K562 (cell line): ENCODE measurements around the gene CENPC. TPM values are rescaled to one million over a fixed set of nuclear protein-coding genes. Genes with fewer than 3 reads are reported as not detected.

Experiments
- ATAC-seq: fragments of 200-7000 bp; cut with Tn5 transposase; 3 replicates; pipeline ENCODE4 v1.9.1; 2020; ENCODE audit warnings: moderate library complexity
- BruUV-seq: library from RNA; stranded (reverse); fragments of 400-500 nt; replicated peaks from 2 replicates; lab custom pipeline; 2021; lab: Mats Ljungman, UMichigan
- CTCF ChIA-PET: fragments of 300-600 bp; formaldehyde crosslinking; extraction: SDS; loops from one replicate; lab custom pipeline; 2021; ENCODE audit warnings: low intra/inter-chr PET ratio; lab: Yijun Ruan, JAX
- POLR2A ChIA-PET: fragments of 300-600, 350-650 bp; sonication (Branson Sonifier 250); formaldehyde crosslinking; extraction: SDS; loops from one replicate; lab custom pipeline; 2021; ENCODE audit warnings: antibody characterized with exemption, inconsistent platforms; lab: Yijun Ruan, JAX
- DNase-seq, 4 experiments: peaks; one replicate each; pipeline versions ENCODE4 v3.0.0 to v3.0.0-alpha.2; 2011 to 2018; ENCODE audit warnings: low spot score in 3 of 4, mixed read lengths in 3 of 4; ENCODE audit errors: extremely low read depth in 1 of 4
- FAIRE-seq: peaks from 2 replicates; lab custom pipeline; 2011; peaks lifted over from hg19 to GRCh38; lab: Jason Lieb, UNC
- H2AFZ ChIP-seq: 2 replicates; pipeline ENCODE4 v1.6.0; 2011; ENCODE audit warnings: low read depth, low read length, control low read depth, inconsistent platforms
- H3K27ac ChIP-seq: fragments of 200-600 bp; 3 replicates; pipeline ENCODE4 v1.8.0; 2011; ENCODE audit warnings: low read depth, mild to moderate bottlenecking, control low read depth, inconsistent platforms, low read length, moderate library complexity, mixed read lengths; ENCODE audit errors: extremely low read depth
- H3K27me3 ChIP-seq, 2 experiments: fragments of 300-600 bp in 1 of 2; 2 replicates in 1 of 2; 3 replicates in 1 of 2; pipeline versions ENCODE4 v1.6.0 to v1.8.0; 2011; ENCODE audit warnings: inconsistent platforms in 2 of 2, low read length in 2 of 2, mild to moderate bottlenecking in 1 of 2, mixed read lengths in 1 of 2, moderate library complexity in 1 of 2; ENCODE audit not compliant: control insufficient read depth in 2 of 2, insufficient read depth in 2 of 2
- H3K36me3 ChIP-seq: fragments of 300-600 bp; 3 replicates; pipeline ENCODE4 v1.8.0; 2011; ENCODE audit warnings: mild to moderate bottlenecking, low read length, inconsistent platforms; ENCODE audit not compliant: control insufficient read depth, insufficient read depth
- H3K4me1 ChIP-seq, 2 experiments: fragments of 200-600 bp in 1 of 2; replicated peaks in 1 of 2; 2 replicates in 1 of 2; 3 replicates in 1 of 2; pipeline versions ENCODE4 v1.5.1 to v1.8.0; 2011; ENCODE audit warnings: inconsistent platforms in 2 of 2, low read length in 2 of 2, mild to moderate bottlenecking in 1 of 2, mixed read lengths in 1 of 2, moderate library complexity in 1 of 2; ENCODE audit not compliant: control insufficient read depth in 2 of 2, insufficient read depth in 2 of 2
- H3K4me2 ChIP-seq: 2 replicates; pipeline ENCODE4 v1.6.1; 2011; ENCODE audit warnings: low read length, control low read depth, inconsistent platforms, mixed read lengths; ENCODE audit not compliant: insufficient read depth
- H3K4me3 ChIP-seq: fragments of 200-600 bp; sonication (generic), shearing (Covaris generic); 2 replicates; pipeline ENCODE4 v1.5.1; 2016; ENCODE audit warnings: control low read depth, inconsistent platforms
- H3K79me2 ChIP-seq: fragments of 200-600 bp; 3 replicates; pipeline ENCODE4 v1.8.0; 2011; ENCODE audit warnings: low read length, inconsistent platforms; ENCODE audit not compliant: control insufficient read depth, insufficient read depth
- H3K9ac ChIP-seq, 2 experiments: 2 replicates each; pipeline versions ENCODE4 v1.6.0 to v1.6.1; 2011; ENCODE audit warnings: low read depth in 2 of 2, low read length in 2 of 2, control low read depth in 1 of 2, inconsistent platforms in 1 of 2, mild to moderate bottlenecking in 1 of 2, mixed read lengths in 1 of 2; ENCODE audit not compliant: insufficient read depth in 1 of 2
- H3K9me1 ChIP-seq: one replicate; pipeline ENCODE4 v1.6.0; 2011; ENCODE audit warnings: inconsistent platforms, mild to moderate bottlenecking, low read length, moderate library complexity; ENCODE audit not compliant: control insufficient read depth, insufficient read depth
- H3K9me3 ChIP-seq: replicated peaks from 2 replicates; pipeline ENCODE4 v1.5.1; 2011; ENCODE audit warnings: low read depth, low read length, inconsistent platforms; ENCODE audit not compliant: control insufficient read depth, insufficient read depth
- H4K20me1 ChIP-seq: replicated peaks from 2 replicates; pipeline ENCODE4 v1.6.1; 2011; ENCODE audit warnings: low read length, inconsistent platforms, mixed read lengths; ENCODE audit not compliant: control insufficient read depth, insufficient read depth
- CBX8 ChIP-seq: fragments of 200-600 bp; sonication (generic); IDR thresholded peaks from 2 replicates; pipeline ENCODE4 v1.6.1; 2012; ENCODE audit warnings: borderline replicate concordance, mixed run types, low read depth, mild to moderate bottlenecking, moderate library complexity, mixed read lengths, low read length, control low read depth, inconsistent platforms; ENCODE audit not compliant: poor library complexity, severe bottlenecking; ENCODE audit errors: extremely low read depth
- RBM22 ChIP-seq: fragments of 200-400 bp; formaldehyde crosslinking; IDR thresholded peaks from 2 replicates; pipeline ENCODE4 v1.6.1; 2018; ENCODE audit warnings: low read length, low read depth; ENCODE audit not compliant: poor library complexity, severe bottlenecking
- U2AF1 ChIP-seq: fragments of 200-400 bp; formaldehyde crosslinking; optimal IDR thresholded peaks from 2 replicates; pipeline ENCODE3; 2017; ENCODE audit warnings: mild to moderate bottlenecking, low read depth, low read length, moderate library complexity
- WGBS: fragments of 100-300 bp; shearing (Covaris generic); methylation state at CpG from one replicate; pipeline ENCODE4 v1.1.6; 2016; ENCODE audit warnings: low coverage, mixed read lengths; ENCODE audit not compliant: insufficient coverage; ENCODE audit errors: missing lambda C conversion rate; 5-methylcytosine and 5-hydroxymethylcytosine counted together
- in situ Hi-C: fragments of 300-500 bp; cut with MboI; formaldehyde crosslinking; loops from 4 replicates; pipeline ENCODE4 v1.15.0; 2018; ENCODE audit warnings: inconsistent platforms, mixed read lengths
- intact Hi-C: fragments of 100-400 bp; cut with micrococcal nuclease; formaldehyde crosslinking; loops from 2 replicates; pipeline ENCODE4 v1.14.2; 2022
- polyA plus RNA-seq, 8 experiments: library from polyadenylated mRNA; depleted of rRNA in 4 of 8; stranded (reverse) in 5 of 8; unstranded in 3 of 8; fragments of >200 nt; fragmentation: Nextera tagmentation in 2 of 8; fragmentation: Illumina TruSeq in 1 of 8; extraction: Ambion mirVana in 2 of 8; extraction: Trizol in 1 of 8; gene quantifications; 2 replicates each; pipeline versions ENCODE4 v1.2.1 to v1.2.3, GENCODE V29; 2011 to 2014; ENCODE audit warnings: inconsistent platforms in 1 of 8, missing spikeins in 1 of 8
- total RNA-seq, 7 experiments: library from RNA; depleted of rRNA in 6 of 7; stranded (reverse); fragments of >200 nt in 6 of 7; fragmentation: Illumina TruSeq in 2 of 7; extraction: Trizol in 2 of 7; gene quantifications; 2 replicates each; pipeline versions ENCODE4 v1.2.1 to v1.2.3, GENCODE V29; 2011 to 2021; ENCODE audit warnings: low replicate concordance in 1 of 7
- TF ChIP-seq, protein P1 (sequence below): conservative IDR thresholded peaks from 2 replicates; pipeline ENCODE4 v1.6.1; 2011; ENCODE audit warnings: low read depth, mild to moderate bottlenecking, low read length; ENCODE audit not compliant: control insufficient read depth
- TF ChIP-seq, protein P2 (sequence below): fragments of 250-450 bp; sonication (Bioruptor Pico); IDR thresholded peaks from 2 replicates; pipeline ENCODE4 v1.8.0; 2021; ENCODE audit warnings: moderate library complexity, mild to moderate bottlenecking, inconsistent platforms
- TF ChIP-seq, protein P3 (sequence below): fragments of 150-350 bp; conservative IDR thresholded peaks from 2 replicates; pipeline ENCODE4 v1.6.1; 2014; ENCODE audit warnings: low read length
- TF ChIP-seq, protein P4 (sequence below): fragments of 250-450 bp; sonication (Bioruptor Pico); IDR thresholded peaks from 2 replicates; pipeline ENCODE4 v1.6.1; 2021; ENCODE audit warnings: mild to moderate bottlenecking
- TF ChIP-seq, protein P5 (sequence below): fragments of 250-450 bp; sonication (Bioruptor Pico); IDR thresholded peaks from 2 replicates; pipeline ENCODE4 v1.4.0; 2020; ENCODE audit warnings: borderline replicate concordance

Gene CENPC
- total and polyA plus RNA-seq, 9 of the 15 experiments (the other 6 are each of a cell fraction or from before 2014, with no cell fraction given) = 18.1 to 48.5 (median 30.8) TPM

DNA sequence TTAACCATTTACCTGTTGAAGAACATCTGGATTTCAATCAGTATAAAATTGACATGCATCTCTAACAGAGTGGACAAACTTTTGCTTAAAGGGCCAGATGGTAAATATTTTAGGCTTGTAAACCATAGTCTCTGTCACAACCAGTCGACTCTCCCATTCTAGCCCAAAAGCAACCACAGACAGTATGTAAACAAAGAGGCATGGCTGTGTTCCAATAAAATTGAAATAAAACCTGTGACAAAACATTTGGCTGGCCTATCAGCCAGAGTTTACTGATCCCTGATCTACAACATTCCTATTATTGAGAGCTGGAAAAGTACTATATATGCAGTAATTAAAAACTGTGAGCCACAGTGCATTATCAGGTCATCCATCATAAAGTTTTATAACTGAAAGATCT lies 3.2 kb downstream of the CENPC start:
- Histone ChIP-seq H3K9ac (no peak overlapping the region), H3K4me2 (no peak overlapping the region; the same call in 1 of the 2 replicates), H3K9me3 (no peaks in the 10 kb centered on the region), H4K20me1 (no peaks in the 10 kb centered on the region)
- 47% methylated on average over 1 of the region's 1 CpG for WGBS
- POLR2A ChIA-PET = interaction anchor here (1.2 to 2.6 kb wide), 4 partner anchors 11 to 242 kb away, joined by 3 to 9 read pairs (median 4); no protein-coding TSS in a partner anchor
- intact Hi-C loops = loop anchor here (10.0 kb wide), 1 partner anchor 813 kb away; the partner anchor contains the start of gene YTHDC1
- ATAC-seq = no peak
- TF ChIP-seq, protein P1, sequence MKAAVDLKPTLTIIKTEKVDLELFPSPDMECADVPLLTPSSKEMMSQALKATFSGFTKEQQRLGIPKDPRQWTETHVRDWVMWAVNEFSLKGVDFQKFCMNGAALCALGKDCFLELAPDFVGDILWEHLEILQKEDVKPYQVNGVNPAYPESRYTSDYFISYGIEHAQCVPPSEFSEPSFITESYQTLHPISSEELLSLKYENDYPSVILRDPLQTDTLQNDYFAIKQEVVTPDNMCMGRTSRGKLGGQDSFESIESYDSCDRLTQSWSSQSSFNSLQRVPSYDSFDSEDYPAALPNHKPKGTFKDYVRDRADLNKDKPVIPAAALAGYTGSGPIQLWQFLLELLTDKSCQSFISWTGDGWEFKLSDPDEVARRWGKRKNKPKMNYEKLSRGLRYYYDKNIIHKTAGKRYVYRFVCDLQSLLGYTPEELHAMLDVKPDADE = no peak
- TF ChIP-seq, protein P2, sequence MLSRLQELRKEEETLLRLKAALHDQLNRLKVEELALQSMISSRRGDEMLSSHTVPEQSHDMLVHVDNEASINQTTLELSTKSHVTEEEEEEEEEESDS (CRISPR knock-in tag) = no peak
- TF ChIP-seq U2AF1 (no peak), CBX8 (no peak), RBM22 (no peak)
- TF ChIP-seq, protein P3, sequence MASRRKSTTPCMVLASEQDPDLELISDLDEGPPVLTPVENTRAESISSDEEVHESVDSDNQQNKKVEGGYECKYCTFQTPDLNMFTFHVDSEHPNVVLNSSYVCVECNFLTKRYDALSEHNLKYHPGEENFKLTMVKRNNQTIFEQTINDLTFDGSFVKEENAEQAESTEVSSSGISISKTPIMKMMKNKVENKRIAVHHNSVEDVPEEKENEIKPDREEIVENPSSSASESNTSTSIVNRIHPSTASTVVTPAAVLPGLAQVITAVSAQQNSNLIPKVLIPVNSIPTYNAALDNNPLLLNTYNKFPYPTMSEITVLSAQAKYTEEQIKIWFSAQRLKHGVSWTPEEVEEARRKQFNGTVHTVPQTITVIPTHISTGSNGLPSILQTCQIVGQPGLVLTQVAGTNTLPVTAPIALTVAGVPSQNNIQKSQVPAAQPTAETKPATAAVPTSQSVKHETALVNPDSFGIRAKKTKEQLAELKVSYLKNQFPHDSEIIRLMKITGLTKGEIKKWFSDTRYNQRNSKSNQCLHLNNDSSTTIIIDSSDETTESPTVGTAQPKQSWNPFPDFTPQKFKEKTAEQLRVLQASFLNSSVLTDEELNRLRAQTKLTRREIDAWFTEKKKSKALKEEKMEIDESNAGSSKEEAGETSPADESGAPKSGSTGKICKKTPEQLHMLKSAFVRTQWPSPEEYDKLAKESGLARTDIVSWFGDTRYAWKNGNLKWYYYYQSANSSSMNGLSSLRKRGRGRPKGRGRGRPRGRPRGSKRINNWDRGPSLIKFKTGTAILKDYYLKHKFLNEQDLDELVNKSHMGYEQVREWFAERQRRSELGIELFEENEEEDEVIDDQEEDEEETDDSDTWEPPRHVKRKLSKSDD = no peak
- TF ChIP-seq, protein P4, sequence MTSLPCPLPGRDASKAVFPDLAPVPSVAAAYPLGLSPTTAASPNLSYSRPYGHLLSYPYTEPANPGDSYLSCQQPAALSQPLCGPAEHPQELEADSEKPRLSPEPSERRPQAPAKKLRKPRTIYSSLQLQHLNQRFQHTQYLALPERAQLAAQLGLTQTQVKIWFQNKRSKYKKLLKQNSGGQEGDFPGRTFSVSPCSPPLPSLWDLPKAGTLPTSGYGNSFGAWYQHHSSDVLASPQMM (CRISPR knock-in tag) = no peak
- TF ChIP-seq, protein P5, sequence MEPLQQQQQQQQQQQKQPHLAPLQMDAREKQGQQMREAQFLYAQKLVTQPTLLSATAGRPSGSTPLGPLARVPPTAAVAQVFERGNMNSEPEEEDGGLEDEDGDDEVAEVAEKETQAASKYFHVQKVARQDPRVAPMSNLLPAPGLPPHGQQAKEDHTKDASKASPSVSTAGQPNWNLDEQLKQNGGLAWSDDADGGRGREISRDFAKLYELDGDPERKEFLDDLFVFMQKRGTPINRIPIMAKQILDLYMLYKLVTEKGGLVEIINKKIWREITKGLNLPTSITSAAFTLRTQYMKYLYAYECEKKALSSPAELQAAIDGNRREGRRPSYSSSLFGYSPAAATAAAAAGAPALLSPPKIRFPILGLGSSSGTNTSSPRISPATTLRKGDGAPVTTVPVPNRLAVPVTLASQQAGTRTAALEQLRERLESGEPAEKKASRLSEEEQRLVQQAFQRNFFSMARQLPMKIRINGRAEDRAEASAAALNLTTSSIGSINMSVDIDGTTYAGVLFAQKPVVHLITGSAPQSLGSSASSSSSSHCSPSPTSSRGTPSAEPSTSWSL (CRISPR knock-in tag) = no peak
- TF ChIP-seq, all 486 proteins: peak for 0
- CTCF ChIA-PET = no interaction called here
- no peaks in the 10 kb centered on the region for H3K27me3 ChIP-seq
- H3K27ac ChIP-seq = no peak overlapping the region
- peaks cover 65% of the 10 kb centered on the region for H3K36me3 ChIP-seq
- no TSS peak for BruUV-seq
- H3K4me1 ChIP-seq = peaks cover 0 to 14% of the 10 kb centered on the region in 2 experiments; a peak in 2 of 5 replicates
- in situ Hi-C loops = no loop called here
- no peaks in the 10 kb centered on the region for H3K9me1 ChIP-seq
- no peak overlapping the region for H3K4me3 ChIP-seq
- FAIRE-seq (no peak), DNase-seq (no peak)
- peaks cover 61% of the 10 kb centered on the region for H3K79me2 ChIP-seq
- no peak overlapping the region for H2AFZ ChIP-seq
